ENCODE results near the gene ARHGAP44. TPM values are rescaled to one million over a fixed set of nuclear protein-coding genes. Genes with fewer than 3 reads are reported as not detected.

The ARHGAP44 gene
- polyA plus RNA-seq, 1 donor (not counting 4 experiments of a cell fraction or from before 2014, with no cell fraction given) = 2.2 TPM

DNA sequence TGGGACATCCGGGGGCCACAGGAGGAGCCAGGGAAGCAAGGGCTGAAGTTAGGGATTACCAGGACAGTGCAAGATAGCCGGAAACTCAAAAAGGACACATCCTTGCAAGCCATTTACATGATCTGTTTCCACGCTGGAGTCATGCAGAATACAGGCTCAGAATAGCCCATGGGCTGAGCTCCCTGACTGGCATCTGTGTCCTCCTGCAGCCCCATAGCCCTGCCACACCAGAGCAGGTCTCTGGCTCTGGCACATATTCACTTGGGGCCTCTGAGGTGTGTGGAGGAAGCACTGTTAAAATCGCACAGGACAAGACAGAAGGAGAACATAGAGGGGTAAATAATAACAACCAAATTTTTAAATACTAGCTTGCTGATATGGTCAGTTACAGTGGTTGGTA lies 162.7 kb downstream of the ARHGAP44 start:
- no peaks in the 10 kb centered on the region for H3K36me3 ChIP-seq (ENCODE audit: control insufficient read depth in 2 of 2, extremely low read depth in 1 of 2, insufficient read depth in 2 of 2, low read length in 2 of 2)
- no peak overlapping the region for H2AFZ ChIP-seq (ENCODE audit: control insufficient read depth, low read length)
- no peak overlapping the region for H3K4me2 ChIP-seq (ENCODE audit: control insufficient read depth, extremely low read depth, insufficient read depth, low read depth, low read length)
- FAIRE-seq (no peak), DNase-seq (ENCODE audit: low read depth, low spot score) (no peak)
- no peaks in the 10 kb centered on the region for H3K9me3 ChIP-seq (ENCODE audit: control insufficient read depth, low read depth, low read length)
- TF ChIP-seq EZH2 (IDR thresholded peaks at IDR 0.05; ENCODE audit: low read length) = no peak
- TF ChIP-seq, protein P1, sequence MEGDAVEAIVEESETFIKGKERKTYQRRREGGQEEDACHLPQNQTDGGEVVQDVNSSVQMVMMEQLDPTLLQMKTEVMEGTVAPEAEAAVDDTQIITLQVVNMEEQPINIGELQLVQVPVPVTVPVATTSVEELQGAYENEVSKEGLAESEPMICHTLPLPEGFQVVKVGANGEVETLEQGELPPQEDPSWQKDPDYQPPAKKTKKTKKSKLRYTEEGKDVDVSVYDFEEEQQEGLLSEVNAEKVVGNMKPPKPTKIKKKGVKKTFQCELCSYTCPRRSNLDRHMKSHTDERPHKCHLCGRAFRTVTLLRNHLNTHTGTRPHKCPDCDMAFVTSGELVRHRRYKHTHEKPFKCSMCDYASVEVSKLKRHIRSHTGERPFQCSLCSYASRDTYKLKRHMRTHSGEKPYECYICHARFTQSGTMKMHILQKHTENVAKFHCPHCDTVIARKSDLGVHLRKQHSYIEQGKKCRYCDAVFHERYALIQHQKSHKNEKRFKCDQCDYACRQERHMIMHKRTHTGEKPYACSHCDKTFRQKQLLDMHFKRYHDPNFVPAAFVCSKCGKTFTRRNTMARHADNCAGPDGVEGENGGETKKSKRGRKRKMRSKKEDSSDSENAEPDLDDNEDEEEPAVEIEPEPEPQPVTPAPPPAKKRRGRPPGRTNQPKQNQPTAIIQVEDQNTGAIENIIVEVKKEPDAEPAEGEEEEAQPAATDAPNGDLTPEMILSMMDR (optimal IDR thresholded peaks at IDR 0.05 in 1 of 3, IDR thresholded peaks at IDR 0.05 in 1 of 3, conservative IDR thresholded peaks at IDR 0.05 in 1 of 3; ENCODE audit: extremely low read depth in 1 of 3, insufficient read depth in 2 of 3, low read length in 3 of 3) = no peak
- H3K27ac ChIP-seq (ENCODE audit: control insufficient read depth, insufficient read depth, low read length) = no peak overlapping the region
- no peak overlapping the region for H3K9ac ChIP-seq (ENCODE audit: control insufficient read depth, extremely low read depth, insufficient read depth, low read length)
- H3K27me3 ChIP-seq (ENCODE audit: control insufficient read depth, extremely low read depth, insufficient read depth, low read length) = no peaks in the 10 kb centered on the region
- H3K4me1 ChIP-seq (ENCODE audit: control insufficient read depth, extremely low read depth, insufficient read depth, low read length) = no peaks in the 10 kb centered on the region
- no peaks in the 10 kb centered on the region for H4K20me1 ChIP-seq (ENCODE audit: control insufficient read depth, extremely low read depth, insufficient read depth, low read length)
- no peak overlapping the region for H3K4me3 ChIP-seq (ENCODE audit: control insufficient read depth in 2 of 3, extremely low read depth in 1 of 3, insufficient read depth in 2 of 3, low read depth in 1 of 3, low read length in 3 of 3)
- no peaks in the 10 kb centered on the region for H3K9me1 ChIP-seq (ENCODE audit: control insufficient read depth, extremely low read depth, insufficient read depth, low read length)
- no peaks in the 10 kb centered on the region for H3K79me2 ChIP-seq (ENCODE audit: control insufficient read depth, insufficient read depth, low read length)
- dilution Hi-C loops (cut with MboI; ENCODE audit: extremely low pct_ligation_motif_present, low sequenced_read_pairs) = loop anchor here (25.0 kb wide), 1 partner anchor 765 kb away; no protein-coding TSS in a partner anchor

GRCh38 chr17:12953156-12953555 lies 163.9 kb downstream of the ARHGAP44 start:
- DNase-seq (ENCODE audit: low read depth, low spot score) (no peak), FAIRE-seq (no peak)
- Histone ChIP-seq H3K9ac (ENCODE audit: control insufficient read depth, extremely low read depth, insufficient read depth, low read length) (no peak overlapping the region), H3K27me3 (ENCODE audit: control insufficient read depth, extremely low read depth, insufficient read depth, low read length) (no peaks in the 10 kb centered on the region), H2AFZ (ENCODE audit: control insufficient read depth, low read length) (no peak overlapping the region), H3K4me3 (ENCODE audit: control insufficient read depth in 2 of 3, extremely low read depth in 1 of 3, insufficient read depth in 2 of 3, low read depth in 1 of 3, low read length in 3 of 3) (no peak overlapping the region), H3K27ac (ENCODE audit: control insufficient read depth, insufficient read depth, low read length) (no peak overlapping the region), H3K36me3 (ENCODE audit: control insufficient read depth in 2 of 2, extremely low read depth in 1 of 2, insufficient read depth in 2 of 2, low read length in 2 of 2) (no peaks in the 10 kb centered on the region), H3K4me1 (ENCODE audit: control insufficient read depth, extremely low read depth, insufficient read depth, low read length) (no peaks in the 10 kb centered on the region), H3K9me3 (ENCODE audit: control insufficient read depth, low read depth, low read length) (no peaks in the 10 kb centered on the region), H3K9me1 (ENCODE audit: control insufficient read depth, extremely low read depth, insufficient read depth, low read length) (no peaks in the 10 kb centered on the region), H3K4me2 (ENCODE audit: control insufficient read depth, extremely low read depth, insufficient read depth, low read depth, low read length) (no peak overlapping the region), H3K79me2 (ENCODE audit: control insufficient read depth, insufficient read depth, low read length) (no peaks in the 10 kb centered on the region), H4K20me1 (ENCODE audit: control insufficient read depth, extremely low read depth, insufficient read depth, low read length) (no peaks in the 10 kb centered on the region)
- TF ChIP-seq, protein P1 (optimal IDR thresholded peaks at IDR 0.05 in 1 of 3, IDR thresholded peaks at IDR 0.05 in 1 of 3, conservative IDR thresholded peaks at IDR 0.05 in 1 of 3; ENCODE audit: extremely low read depth in 1 of 3, insufficient read depth in 2 of 3, low read length in 3 of 3) = no peak
- TF ChIP-seq EZH2 (IDR thresholded peaks at IDR 0.05; ENCODE audit: low read length) = no peak
- dilution Hi-C loops (cut with MboI; ENCODE audit: extremely low pct_ligation_motif_present, low sequenced_read_pairs) = loop anchor here (25.0 kb wide), 1 partner anchor 766 kb away; no protein-coding TSS in a partner anchor
